PFSK-1 (cell line): ENCODE results near the gene MOV10L1.

Experiments used
- FOXP2 ChIP-seq: optimal IDR thresholded peaks from 2 replicates; pipeline ENCODE3; 2011; ENCODE audit warnings: borderline replicate concordance, control low read depth, inconsistent platforms; ENCODE audit not compliant: insufficient read depth; ENCODE audit errors: extremely low read length, extremely low read depth
- POLR2AphosphoS5 ChIP-seq: IDR thresholded peaks from 2 replicates; pipeline ENCODE4 v1.6.1; 2012; ENCODE audit warnings: low read depth, mild to moderate bottlenecking, control low read depth, low read length, moderate library complexity
- SIN3A ChIP-seq: IDR thresholded peaks from 2 replicates; pipeline ENCODE4 v1.6.1; 2012; ENCODE audit warnings: mild to moderate bottlenecking, low read length, moderate library complexity, borderline replicate concordance; ENCODE audit not compliant: insufficient read depth
- TAF1 ChIP-seq: IDR thresholded peaks from 2 replicates; pipeline ENCODE4 v1.6.1; 2012; ENCODE audit warnings: low read length, control low read depth, borderline replicate concordance; ENCODE audit not compliant: insufficient read depth
- TF ChIP-seq, protein P1 (sequence below), 2 experiments: IDR thresholded peaks; 2 replicates each; pipeline versions ENCODE4 v1.6.1 to v1.8.0; 2011 to 2012; ENCODE audit warnings: low read depth in 2 of 2, low read length in 2 of 2, control low read depth in 1 of 2, inconsistent platforms in 1 of 2, mild to moderate bottlenecking in 1 of 2, moderate library complexity in 1 of 2; ENCODE audit not compliant: insufficient read depth in 1 of 2

MOV10L1 gene

DNA sequence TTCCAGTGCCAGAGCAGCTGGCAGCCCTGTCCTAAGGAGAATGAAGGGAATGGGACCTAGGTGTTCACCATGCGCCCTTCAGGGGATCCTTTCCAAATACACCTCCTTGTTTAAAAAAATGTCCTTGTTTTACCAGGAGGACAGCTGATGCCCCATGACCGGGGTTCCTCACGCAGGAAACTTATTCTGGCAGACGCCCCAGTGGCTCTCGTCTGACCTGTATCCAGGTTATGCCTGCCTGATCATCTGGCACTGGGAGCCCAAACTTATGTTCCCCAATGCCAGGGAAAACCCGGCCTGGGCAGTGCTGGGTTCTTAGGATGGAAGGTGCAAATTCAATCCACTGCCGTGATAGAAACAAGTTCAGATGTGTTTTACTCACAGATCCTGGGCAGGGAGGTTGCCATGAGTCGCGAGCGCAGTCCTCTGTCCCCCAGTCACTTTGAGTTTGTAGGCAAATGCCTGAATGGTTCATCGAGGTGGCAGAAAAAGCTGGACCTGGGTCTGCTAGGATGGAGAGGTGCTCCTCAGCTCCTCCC lies 31.5 kb downstream of the MOV10L1 start:
- TF ChIP-seq POLR2AphosphoS5, result no peak

DNA sequence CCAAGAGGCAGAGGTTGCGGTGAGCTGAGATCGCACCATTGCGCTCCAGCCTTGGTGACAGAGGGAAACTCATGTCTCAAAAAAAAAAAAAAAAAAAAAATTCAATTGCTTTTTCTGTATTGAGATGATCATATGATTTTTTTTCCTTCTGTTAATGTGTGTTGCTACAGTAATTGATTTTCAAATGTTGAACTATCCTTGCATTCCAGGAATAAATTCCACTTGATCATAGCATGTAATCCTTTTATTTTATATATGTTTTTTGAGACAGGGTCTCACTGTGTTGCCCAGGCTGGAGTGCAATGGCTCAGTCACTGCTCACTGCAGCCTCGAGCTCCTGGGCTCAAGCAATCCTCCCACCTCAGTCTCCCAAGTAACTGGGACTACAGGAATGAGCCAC lies 33.3 kb downstream of the MOV10L1 start:
- no peak for TF ChIP-seq FOXP2
- no peak for TF ChIP-seq TAF1
- no peak for TF ChIP-seq SIN3A
- no peak for TF ChIP-seq POLR2AphosphoS5
- TF ChIP-seq, protein P1, sequence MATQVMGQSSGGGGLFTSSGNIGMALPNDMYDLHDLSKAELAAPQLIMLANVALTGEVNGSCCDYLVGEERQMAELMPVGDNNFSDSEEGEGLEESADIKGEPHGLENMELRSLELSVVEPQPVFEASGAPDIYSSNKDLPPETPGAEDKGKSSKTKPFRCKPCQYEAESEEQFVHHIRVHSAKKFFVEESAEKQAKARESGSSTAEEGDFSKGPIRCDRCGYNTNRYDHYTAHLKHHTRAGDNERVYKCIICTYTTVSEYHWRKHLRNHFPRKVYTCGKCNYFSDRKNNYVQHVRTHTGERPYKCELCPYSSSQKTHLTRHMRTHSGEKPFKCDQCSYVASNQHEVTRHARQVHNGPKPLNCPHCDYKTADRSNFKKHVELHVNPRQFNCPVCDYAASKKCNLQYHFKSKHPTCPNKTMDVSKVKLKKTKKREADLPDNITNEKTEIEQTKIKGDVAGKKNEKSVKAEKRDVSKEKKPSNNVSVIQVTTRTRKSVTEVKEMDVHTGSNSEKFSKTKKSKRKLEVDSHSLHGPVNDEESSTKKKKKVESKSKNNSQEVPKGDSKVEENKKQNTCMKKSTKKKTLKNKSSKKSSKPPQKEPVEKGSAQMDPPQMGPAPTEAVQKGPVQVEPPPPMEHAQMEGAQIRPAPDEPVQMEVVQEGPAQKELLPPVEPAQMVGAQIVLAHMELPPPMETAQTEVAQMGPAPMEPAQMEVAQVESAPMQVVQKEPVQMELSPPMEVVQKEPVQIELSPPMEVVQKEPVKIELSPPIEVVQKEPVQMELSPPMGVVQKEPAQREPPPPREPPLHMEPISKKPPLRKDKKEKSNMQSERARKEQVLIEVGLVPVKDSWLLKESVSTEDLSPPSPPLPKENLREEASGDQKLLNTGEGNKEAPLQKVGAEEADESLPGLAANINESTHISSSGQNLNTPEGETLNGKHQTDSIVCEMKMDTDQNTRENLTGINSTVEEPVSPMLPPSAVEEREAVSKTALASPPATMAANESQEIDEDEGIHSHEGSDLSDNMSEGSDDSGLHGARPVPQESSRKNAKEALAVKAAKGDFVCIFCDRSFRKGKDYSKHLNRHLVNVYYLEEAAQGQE (IDR thresholded peaks at IDR 0.05; ENCODE audit: insufficient read depth in 1 of 2, low read depth in 2 of 2, low read length in 2 of 2), result no peak

- TF ChIP-seq SIN3A, result no peak
- no peak for TF ChIP-seq FOXP2
- TF ChIP-seq, protein P1 (IDR thresholded peaks at IDR 0.05; ENCODE audit: insufficient read depth in 1 of 2, low read depth in 2 of 2, low read length in 2 of 2), result no peak
- TF ChIP-seq POLR2AphosphoS5, result no peak
- TF ChIP-seq TAF1, result no peak
Measured at GRCh38 chr22:50125029-50125428, 35.2 kb downstream of the MOV10L1 start.

DNA sequence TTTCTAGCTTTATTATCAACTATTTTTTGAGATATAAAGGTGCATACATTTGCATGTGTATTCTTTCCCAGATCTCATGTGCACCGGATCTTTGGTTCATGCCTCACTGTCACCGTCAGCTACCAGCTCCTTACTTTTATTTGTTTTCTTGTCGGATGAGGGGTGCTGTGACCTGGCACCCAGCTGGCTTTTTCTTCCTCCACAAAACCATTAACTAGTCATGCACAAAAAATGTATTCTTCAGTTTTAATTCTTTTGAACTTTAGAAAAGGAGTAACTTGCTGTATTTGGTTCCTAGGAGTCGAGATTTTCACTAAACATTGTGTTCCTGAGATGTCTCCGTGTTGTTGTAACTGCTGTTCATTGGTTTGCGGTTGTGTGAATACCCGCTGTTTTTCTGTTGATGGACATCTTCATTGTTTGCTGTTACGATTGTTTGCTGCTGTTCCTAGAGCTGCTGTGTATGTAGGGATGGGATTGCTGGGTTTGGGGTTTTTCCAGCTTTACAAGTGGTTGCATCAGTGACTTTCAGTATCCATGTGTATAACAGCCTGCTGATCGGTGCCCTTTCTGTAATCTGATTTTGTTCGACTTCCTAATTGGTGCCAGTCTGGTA lies 39.4 kb downstream of the MOV10L1 start:
- TF ChIP-seq POLR2AphosphoS5 (no peak), SIN3A (no peak), TAF1 (no peak), FOXP2 (no peak)
- TF ChIP-seq, protein P1 (IDR thresholded peaks at IDR 0.05; ENCODE audit: insufficient read depth in 1 of 2, low read depth in 2 of 2, low read length in 2 of 2), result no peak

DNA sequence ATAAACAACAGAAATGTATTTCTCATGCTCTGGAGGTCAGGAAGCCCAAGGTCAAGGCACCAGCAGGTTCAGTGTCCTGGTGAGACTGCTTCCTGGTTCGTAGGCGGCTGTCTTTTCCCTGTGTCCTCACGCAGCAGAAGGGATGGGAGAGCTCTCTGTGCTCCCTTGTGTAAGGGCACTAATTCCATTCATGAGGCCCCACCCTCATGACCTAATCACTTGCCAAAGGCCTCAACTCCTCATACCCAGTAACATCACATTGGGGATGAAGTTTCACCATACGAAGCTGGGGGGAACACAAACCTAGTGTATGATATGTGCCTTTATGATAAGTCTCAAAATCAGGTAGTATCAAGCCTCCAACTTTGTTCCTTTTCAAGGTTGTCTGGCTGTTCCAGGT lies 42.1 kb downstream of the MOV10L1 start:
- TF ChIP-seq FOXP2, result no peak
- no peak for TF ChIP-seq SIN3A
- TF ChIP-seq, protein P1 (IDR thresholded peaks at IDR 0.05; ENCODE audit: insufficient read depth in 1 of 2, low read depth in 2 of 2, low read length in 2 of 2), result no peak
- TF ChIP-seq TAF1, result no peak
- TF ChIP-seq POLR2AphosphoS5, result no peak
